UCSD-AML1 (cell line): ENCODE data around the gene MAN2A1.
A peak's percentile ranks its signal among the peaks of the same experiment; 100 is the strongest.

Source experiments
- DNase-seq: peaks from one replicate; lab custom pipeline; 2025; ENCODE audit not compliant: unreplicated experiment; lab: John Stamatoyannopoulos, UW

MAN2A1 gene

GRCh38 chr5:109678447-109678846 is 11.3 kb upstream of the MAN2A1 start:
- DNase-seq, result no peak

GRCh38 chr5:109681763-109682162 is 8.0 kb upstream of the MAN2A1 start:
- DNase-seq, result no peak

GRCh38 chr5:109682383-109682782 is 7.3 kb upstream of the MAN2A1 start:
- no peak for DNase-seq

- DNase-seq, result no peak
These were observed 3.8 kb upstream of the MAN2A1 start for GRCh38 chr5:109685916-109686315.

- no peak for DNase-seq
These were observed 1.1 kb upstream of the MAN2A1 start for GRCh38 chr5:109688630-109688969.

GRCh38 chr5:109688970-109689739 is 572 bp upstream of the MAN2A1 start:
- DNase-seq, result peak; percentile 98

GRCh38 chr5:109690242-109690974 is 681 bp downstream of the MAN2A1 start:
- DNase-seq, result peak; percentile 54

- peak; percentile 65 for DNase-seq
These were observed 1.3 kb downstream of the MAN2A1 start for GRCh38 chr5:109690975-109691574.

- DNase-seq, result no peak
These were observed 2.3 kb downstream of the MAN2A1 start for GRCh38 chr5:109691996-109692395.

GRCh38 chr5:109692852-109693251 is 3.1 kb downstream of the MAN2A1 start:
- DNase-seq, result no peak

- DNase-seq, result no peak
These were observed 4.0 kb downstream of the MAN2A1 start for GRCh38 chr5:109693535-109694400.

- DNase-seq, result no peak
These were observed 4.7 kb downstream of the MAN2A1 start for GRCh38 chr5:109694451-109694891.

- DNase-seq, result no peak
These were observed 5.5 kb downstream of the MAN2A1 start for GRCh38 chr5:109695005-109695926.

- DNase-seq, result no peak
These were observed 7.6 kb downstream of the MAN2A1 start for GRCh38 chr5:109697339-109697738.

- DNase-seq, result no peak
These were observed 10.9 kb downstream of the MAN2A1 start for GRCh38 chr5:109700516-109701153.

GRCh38 chr5:109701252-109701651 is 11.5 kb downstream of the MAN2A1 start:
- no peak for DNase-seq

- DNase-seq, result no peak
These were observed 12.1 kb downstream of the MAN2A1 start for GRCh38 chr5:109701792-109702191.

- DNase-seq, result no peak
These were observed 13.4 kb downstream of the MAN2A1 start for GRCh38 chr5:109703166-109703565.

GRCh38 chr5:109703829-109704228 is 14.1 kb downstream of the MAN2A1 start:
- no peak for DNase-seq
